ENCODE data around the gene TC2N. TPM values are rescaled to one million over a fixed set of nuclear protein-coding genes. Genes with fewer than 3 reads are reported as not detected.
"Not testable (repeated sequence)": the region's sequence is repeated elsewhere in the genome, so short reads cannot be mapped to it uniquely, and the experiment has no call there.

Gene TC2N
- total RNA-seq, 1 experiment from 2014 or later: not detected

DNA sequence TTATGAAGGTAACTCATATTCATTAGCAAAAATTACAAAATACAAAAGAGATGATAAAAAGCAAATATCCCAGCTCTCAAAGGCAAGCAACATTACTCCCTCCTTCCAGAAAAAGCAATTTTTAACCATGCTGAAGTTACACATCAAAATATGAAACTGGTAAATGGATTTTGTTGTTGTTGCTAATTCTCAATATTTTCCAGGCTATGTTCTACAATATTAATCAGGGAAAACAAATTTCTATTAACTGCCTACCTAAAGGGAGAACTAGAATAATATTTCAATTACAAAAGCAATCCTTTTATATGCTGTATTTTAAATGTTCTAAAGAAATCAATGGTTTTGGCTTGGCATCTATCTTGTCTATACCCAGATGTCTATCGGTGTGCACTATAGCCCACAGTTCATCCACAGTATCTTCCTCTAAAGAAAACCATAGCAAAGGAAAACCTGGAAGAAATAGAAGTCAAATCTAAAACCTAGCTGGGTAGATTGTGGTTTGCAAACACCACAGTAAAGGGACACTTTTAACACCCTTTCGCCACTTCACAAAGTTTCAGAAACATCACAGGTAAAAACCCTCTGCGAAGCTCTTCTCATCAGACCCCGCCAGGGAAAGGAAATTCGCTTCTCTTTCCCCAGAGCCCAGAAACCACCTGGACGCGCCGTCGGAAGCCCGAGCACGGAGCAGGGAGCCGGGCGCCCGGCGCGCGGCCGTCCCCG is 32.0 kb downstream of the TC2N start:
- no peak for DNase-seq (ENCODE audit: low read depth)

DNA sequence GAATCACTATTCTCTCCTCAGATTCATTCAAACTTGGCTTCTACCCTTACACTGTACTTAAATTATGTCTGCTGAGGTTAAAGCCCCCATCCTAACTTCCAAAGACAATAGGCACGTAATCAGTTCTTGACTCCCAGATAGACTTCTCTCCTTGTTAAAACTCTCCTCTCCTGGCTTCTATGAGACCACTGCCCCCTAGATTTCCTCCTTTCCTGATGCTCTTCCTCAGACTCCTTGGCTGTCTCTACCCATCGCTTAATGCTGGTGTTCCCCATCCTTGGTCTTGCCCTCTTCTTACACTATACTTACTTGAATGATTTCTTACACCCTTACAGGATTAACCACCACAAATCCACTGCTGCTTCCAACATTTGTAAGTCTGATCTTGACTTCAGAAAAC is 32.8 kb downstream of the TC2N start:
- DNase-seq (ENCODE audit: low read depth): no peak

DNA sequence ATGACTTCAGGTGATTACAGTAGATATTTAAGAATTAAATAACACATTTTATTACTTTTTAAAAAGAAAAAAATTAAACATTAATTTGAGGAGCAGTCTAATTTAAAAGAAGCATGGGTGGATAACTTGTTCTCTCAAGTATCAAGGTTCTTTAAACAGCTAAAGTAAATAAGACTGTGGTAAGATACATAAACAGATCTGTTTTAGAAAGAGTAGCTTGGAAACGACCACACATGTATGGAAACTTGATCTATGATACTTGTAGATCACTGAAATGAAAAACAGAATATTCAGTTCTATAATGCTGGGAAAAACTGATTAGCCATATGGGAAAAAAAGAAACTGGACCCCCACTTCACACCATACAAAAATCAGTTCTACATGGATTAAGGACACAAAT is 36.0 kb downstream of the TC2N start:
- no peak for DNase-seq (ENCODE audit: low read depth)

DNA sequence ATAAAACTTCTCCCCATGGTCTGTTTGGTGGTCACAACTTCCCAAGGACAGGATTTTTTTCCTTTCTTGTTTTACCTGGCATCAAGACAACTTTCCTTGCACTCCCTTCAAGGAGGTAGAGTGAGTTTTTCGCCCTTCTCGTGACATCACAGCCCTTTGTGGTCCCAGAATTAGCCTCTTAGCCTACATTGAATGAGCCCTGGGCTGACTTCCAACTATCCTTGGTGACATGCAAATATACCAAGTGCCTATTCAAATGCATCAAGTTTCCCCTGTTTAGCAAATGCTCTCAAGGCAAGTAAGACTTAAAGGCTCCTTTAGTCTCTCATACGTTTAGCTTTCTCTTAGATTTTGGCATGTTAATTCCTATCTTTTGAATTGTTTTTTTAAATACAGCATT is 36.6 kb downstream of the TC2N start:
- peak; percentile 0 for DNase-seq (ENCODE audit: low read depth)

DNA sequence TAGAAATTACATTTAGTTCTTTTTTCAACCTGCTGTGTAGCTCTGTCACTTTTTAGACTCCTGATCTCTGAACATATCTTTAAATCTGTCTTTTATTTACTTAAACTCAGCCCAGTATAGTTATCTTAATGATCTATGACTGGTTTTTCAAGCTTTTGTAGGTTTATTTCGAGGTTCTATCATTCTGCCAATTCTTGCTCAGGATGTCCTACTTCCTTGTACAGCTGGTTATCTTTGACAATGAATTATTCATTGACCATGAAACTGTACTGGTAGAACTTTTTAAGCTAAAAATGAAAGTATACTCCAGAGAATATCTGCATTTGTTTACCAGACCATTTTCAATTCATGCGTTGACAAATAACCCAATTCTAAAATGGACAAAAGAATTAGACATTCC is 37.8 kb downstream of the TC2N start:
- no peak for DNase-seq (ENCODE audit: low read depth)

DNA sequence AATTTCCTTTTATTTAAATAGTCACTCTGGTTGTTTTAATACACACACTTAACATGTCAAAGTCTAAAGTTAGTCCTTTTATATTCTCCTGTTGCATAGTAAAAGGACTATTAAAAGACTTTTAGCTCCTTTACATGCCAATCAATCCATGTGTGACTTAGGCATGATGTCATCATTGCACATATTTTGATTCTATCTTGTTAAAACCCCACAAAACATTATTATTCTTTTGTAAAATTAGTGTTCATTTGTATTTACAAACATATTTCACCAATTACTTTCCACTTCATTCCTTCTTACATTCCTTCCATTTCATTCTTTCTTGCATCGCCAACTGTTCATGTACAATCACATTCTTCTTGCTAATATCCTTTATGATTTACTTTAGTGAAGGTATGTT is 39.6 kb downstream of the TC2N start:
- no peak for DNase-seq (ENCODE audit: low read depth)

DNA sequence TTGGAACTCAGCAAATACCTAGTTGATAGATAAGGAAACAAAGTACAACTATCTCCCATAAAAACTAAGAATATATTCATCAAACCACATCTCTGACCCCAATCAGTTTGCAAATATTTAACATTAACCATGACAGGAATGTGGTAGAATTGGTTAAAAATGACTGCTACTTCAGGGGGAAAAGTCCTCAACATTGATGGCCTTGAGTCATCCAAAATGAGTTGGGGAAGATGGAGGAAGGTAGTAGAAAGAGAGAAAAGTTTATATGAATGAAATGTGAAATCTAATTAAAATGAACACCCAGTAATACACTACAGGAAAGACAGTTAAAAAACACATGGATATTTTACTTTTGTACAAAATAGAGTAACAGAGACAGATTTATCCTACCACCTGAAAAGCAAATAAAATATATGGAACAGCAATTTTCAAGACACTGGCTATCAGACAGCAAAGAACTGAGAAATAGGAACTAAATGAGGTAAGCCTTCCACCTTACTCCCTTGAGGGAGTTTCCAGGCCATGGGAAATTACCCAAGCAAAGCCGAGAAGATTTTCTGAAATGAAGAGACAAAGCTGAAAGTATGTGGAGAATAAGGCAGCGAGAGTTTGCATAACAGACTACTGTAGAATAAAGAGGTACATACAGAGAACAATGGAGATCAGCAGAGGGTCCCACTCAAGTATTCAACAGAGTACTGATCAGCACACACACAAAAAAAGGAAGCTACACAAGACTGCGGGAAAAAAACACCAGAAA is 49.6 kb downstream of the TC2N start:
- DNase-seq (ENCODE audit: low read depth): no peak

DNA sequence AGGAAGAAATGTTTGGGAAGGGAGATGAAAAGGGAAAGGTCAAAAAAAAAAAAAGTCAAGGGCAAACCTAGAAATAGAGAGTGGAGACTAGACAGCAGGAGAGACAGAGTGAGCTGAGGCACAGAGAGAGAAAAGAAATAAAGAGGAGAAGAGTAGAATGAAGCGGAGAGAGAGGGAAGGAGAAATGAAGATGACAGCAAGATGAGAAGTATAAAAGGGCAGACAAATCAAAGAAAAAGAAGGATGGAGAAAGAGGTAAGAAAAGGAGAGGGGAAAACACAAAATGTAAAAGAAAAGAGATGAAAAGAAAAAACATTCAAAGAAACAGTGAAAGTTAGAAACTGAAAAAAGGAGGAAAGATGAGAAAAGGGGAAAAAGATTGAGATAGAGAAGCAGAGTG is 53.0 kb downstream of the TC2N start:
- no peak for DNase-seq (ENCODE audit: low read depth)

DNA sequence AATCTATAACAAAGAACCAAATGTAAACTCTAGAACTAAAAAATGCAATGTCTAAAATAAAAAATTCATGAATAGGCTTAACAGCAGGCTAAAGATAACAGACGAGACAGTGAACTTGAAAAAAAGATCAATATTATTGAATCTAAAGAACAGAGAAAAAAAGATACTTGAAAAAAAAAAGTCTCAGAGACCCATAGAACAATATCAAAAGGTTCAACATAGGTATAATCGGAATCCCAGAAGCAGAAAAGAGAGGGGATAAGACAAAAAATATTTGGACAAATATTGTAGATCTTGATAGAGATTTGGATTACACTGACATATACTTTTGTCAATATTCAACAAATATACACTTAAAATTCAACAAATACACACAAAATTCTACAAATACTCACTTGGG is 56.6 kb downstream of the TC2N start:
- no peak for DNase-seq (ENCODE audit: low read depth)

DNA sequence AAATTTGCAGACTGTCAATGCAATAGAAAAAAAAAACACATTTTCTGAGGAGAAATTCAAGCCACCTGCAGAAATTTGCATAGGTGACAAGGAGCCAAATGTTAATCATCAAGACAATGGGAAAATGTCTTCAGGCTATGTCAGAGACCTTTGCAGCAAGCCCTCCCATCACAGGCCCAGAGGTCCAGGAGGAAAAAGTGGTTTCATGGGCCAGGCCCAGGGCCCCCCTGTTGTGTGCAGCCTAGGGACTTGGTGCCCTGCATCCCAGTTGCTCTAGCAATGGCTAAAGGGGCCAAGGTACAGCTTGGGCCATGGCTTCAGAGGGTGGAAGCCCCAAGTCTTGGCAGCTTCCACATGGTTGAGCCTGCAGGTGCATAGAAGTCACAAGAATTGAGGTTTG is 60.6 kb downstream of the TC2N start:
- DNase-seq (ENCODE audit: low read depth): no peak

DNA sequence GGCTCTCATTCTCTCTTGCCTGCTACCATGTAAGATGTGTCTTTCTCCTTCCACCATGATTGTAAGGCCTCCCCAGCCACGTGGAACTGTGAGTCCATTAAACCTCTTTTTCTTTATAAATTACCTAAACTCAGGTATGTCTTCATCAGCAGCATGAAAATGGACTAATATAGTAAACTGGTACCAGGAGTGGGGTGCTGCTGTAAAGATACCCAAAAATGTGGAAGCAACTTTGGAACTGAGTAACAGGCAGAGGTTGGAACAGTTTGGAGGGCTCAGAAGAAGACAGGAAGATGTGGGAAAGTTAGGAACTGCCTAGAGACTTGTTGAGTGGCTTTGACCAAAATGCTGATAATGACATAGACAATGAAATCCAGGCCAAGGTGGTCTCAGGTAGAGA is 61.2 kb downstream of the TC2N start:
- DNase-seq (ENCODE audit: low read depth): not testable (repeated sequence)

DNA sequence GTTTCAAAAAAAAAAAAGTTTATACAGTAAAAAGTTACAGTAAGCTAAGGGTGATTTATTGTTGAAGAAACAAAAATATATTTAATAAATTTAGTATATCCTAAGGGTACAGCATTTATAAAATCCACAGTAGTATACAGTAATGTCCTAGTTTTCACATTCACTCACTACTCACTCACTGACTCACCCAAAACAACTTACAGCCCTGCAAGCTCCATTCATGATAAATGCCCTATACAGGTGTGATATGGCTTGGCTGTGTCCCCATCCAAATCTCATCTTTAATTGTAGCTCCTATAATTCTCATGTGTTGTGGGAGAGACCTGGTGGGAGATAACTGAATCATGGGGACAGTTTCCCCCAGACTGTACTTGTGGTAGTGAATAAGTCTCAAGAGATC is 61.7 kb downstream of the TC2N start:
- DNase-seq (ENCODE audit: low read depth): no peak

DNA sequence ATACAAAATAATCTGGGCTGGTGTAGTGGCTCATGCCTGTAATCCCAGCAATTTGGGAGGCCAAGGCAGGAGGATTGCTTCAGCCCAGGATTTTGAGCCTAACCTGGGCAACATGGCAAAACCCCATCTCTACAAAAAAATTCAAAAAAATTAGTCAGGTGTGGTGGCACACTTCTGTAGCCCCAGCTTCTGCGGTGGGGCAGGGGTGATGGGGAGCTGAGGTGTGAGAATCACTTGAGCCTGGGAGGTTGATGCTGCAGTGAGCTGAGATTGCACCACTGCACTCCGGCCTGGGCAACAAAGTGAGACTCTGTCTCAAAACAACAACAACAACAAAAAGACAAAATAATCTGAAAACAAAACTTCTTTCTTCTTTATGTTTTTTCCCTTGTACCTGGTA is 66.0 kb downstream of the TC2N start:
- no peak for DNase-seq (ENCODE audit: low read depth)

DNA sequence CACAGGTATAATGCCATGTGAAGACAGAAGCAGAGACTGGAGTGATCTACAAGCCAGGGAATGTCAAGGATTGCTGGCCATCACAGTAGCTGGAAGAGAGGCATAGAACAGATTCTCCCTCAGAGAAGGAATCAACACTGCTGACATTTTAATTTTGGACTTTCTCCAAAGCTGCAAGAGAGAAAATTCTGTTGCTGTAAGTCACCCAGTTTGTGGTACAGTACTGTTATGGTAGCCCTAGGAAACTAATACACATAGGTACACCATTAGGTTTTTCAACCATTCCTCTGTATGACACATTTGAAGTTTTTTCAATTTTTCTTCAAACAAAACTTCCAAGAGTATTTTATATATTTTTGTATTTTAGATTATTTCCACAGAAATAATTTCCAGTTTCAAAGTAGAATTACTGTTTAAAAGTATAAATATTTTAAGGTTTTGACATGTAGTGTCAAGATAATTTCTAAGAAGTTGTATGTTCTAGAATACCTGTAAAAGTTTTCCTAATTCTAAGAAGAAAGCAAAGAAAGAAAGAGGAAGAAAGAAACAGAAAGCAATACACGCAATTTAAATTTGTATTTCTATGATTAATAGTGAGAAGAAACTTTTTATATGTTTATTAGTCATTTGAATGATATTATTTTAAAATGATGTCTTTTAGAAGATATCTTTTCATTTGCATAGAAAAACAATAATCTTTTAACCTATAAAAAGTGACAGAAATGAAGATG is 70.6 kb downstream of the TC2N start:
- no peak for DNase-seq (ENCODE audit: low read depth)

DNA sequence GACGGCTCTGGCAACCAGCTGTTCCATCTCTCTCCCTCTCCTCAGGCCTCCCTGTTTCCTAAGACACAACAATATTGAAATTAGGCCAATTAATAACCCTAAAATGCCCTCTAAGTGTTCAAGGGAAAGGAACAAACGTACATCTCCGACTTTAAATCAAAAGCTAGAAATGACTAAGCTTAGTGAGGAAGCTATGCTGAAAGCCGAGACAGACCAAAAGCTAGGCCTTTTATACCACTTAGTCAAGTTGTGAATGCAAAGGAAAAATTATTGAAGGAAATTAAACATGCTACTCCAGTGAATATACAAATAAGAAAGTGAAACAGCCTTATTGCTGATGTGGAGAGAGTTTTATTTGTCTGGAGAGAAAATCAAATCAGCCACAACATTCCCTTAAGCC is 73.6 kb downstream of the TC2N start:
- DNase-seq (ENCODE audit: low read depth): no peak

DNA sequence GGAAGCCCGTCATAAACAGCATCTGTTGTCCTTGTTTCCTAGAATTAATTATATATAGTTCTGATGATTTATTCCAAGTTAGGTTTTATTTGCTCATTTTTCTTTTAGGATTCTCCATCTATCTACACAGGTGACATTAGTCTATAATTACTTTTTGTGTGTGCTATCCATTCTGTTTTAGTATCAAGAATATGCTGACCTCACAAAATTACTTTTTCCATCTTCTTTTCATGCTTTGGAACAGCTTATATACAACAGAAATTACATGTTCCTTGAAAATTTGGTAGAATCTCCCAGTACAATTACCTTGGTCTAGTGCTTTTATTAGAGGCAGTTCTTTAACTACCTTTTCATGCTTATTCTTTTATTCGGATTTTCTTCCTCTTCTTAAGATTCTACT is 81.1 kb downstream of the TC2N start:
- no peak for DNase-seq (ENCODE audit: low read depth)

DNA sequence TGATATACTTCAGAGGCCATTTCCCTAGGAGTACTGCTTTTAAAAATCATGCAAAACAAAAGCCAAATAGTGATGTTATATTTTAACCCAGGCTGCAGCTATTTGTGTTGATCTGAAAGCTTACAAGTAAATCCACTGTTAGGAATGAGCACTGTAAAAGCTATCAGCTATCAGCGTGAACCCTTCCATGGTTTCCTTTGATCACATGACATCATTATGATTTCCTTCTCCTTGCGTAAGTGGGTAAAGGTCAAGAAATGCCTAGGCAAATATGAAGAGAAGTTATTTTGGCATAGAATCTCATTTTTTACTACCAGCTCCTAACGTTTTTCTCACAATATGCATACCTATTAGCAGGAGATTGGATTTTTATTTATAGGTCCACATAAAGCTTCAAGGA is 86.9 kb downstream of the TC2N start:
- DNase-seq (ENCODE audit: low read depth): no peak

DNA sequence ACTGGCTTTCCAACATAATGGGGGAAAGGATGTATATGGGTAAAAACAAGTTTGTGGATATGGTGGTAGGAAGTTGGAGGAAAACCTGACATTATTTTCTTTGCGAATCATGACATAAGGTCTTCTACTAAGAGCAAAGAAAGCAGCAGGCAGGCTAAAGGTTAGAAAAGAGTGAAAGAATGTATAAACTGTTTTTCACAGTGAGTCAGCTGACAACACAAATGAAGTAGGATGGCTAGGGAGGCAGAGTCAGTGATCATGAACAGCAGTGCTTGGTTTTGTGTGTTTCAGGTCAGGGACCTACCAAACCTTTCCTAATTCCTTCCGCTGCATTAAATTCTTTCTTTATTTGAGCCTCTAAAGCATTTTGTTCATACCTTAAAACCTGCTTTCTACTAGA is 89.1 kb downstream of the TC2N start:
- DNase-seq (ENCODE audit: low read depth): no peak

DNA sequence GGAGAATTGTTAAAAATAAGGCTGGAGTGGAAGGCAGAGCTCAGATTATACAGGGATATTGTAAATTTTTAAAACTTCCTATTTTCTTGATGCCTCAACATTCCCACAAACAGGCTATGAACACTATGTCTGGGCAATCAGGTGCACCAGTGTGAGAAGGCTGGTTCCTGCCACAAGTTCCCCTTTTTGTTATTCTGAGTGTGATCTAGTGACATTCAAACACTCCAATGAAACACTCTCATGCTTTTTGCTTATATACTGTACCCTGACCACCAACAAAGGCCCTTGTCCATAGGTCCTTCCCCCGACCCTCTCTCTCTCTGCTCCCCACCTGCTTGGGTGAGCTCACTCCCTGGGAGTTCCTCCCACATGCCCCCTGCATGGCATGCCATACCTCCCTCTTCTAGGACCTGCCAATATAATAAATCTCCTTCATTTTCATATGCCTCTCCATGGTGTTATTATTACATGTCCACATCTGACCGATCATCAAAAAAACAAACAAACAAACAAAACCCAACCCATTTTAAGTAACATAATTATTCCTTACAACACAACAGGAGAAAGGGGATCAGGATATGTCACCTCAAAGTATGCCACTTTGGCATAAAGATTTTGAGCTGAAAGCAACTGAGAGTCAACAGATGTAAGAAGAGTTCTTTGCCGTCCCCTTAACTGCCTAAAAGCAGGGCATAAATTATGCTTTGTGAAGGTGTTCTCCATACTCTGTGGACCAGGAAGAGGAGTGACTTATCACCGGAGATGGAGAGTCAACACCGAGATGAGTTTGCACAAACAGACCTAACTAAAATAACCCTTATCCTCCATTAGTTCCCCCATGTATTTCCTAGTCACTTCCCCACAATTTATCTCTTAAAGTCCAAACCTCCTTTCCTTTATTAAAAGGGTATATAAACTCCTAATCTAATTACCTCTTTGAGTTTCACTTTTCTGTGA is 92.9 kb downstream of the TC2N start:
- DNase-seq (ENCODE audit: low read depth): no peak

DNA sequence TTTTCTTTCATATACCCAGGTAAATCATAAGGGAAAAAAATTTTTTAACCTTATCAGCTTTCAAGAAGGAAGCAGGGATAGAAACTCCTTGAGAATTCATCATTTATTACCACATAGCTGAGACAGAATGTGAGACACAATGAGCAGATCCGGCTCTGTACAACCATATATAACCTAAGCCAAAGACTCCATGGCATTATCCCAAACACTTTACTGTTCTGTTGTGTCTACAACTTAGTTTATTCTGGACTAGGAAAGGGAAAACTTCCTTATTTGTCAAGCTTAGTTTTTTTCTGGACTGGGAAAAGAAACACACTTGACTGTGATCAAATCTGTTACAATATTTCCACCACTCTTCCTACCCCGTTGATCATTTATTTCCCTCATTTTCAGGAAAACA is 97.2 kb downstream of the TC2N start:
- DNase-seq (ENCODE audit: low read depth): no peak

DNA sequence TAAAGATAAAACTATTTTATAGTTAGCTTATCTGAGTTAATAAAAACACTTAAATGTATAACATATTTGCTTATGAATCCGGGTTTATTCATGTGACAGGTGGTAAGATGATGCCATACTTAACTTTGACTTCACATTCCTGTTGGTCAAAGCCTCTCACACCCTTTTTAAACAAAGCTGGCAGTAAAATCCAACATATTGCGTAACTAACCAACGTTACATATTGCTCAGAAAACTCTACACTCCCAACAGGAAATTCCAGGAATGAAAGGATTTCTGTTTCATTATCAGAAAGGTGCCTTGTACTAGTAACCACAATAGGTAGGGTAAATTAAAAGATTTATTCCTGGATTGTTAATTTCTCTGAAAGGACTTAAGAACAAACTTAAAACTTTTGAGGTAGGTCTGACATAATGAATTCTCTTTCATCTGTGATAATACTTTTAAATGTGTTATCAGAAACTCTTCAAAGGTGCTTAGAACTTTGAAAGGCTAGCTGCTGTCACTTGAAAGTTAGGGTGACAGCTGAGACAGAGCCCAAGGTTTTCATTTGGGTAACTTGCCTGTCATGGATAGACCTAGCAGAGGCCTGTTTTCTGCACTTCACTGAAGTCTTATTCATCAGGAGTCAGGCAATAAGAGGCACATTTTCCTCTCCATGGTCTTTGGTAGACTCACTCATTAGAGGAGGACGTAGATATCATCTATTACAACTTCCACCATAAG is 111.6 kb downstream of the TC2N start:
- DNase-seq (ENCODE audit: low read depth): no peak
